SK-N-SH (cell line): ENCODE data around the gene ZNF555.

Source experiments
- EP300 ChIP-seq, 2 experiments: IDR thresholded peaks; 2 replicates each; pipeline versions ENCODE4 v1.4.0 to v1.6.1; 2012; ENCODE audit warnings: borderline replicate concordance in 1 of 2, low read depth in 1 of 2, low read length in 1 of 2
- FOSL2 ChIP-seq: IDR thresholded peaks from 2 replicates; pipeline ENCODE4 v1.4.0; 2012; ENCODE audit warnings: low read depth, mild to moderate bottlenecking, moderate library complexity, borderline replicate concordance
- GABPA ChIP-seq: IDR thresholded peaks from 2 replicates; pipeline ENCODE4 v1.4.0; 2012; ENCODE audit warnings: low read depth, mild to moderate bottlenecking
- GATA2 ChIP-seq: sonication (generic); formaldehyde crosslinking; IDR thresholded peaks from 2 replicates; pipeline ENCODE4 v1.5.0; 2020; ENCODE audit warnings: mild to moderate bottlenecking, missing genetic modification reagents
- JUND ChIP-seq: IDR thresholded peaks from 2 replicates; pipeline ENCODE4 v1.4.0; 2012
- NRF1 ChIP-seq: IDR thresholded peaks from 2 replicates; pipeline ENCODE4 v1.6.1; 2012; ENCODE audit warnings: low read depth, mild to moderate bottlenecking, low read length
- POLR2AphosphoS5 ChIP-seq: IDR thresholded peaks from 2 replicates; pipeline ENCODE4 v1.6.1; 2012; ENCODE audit warnings: low read depth, low read length
- RCOR1 ChIP-seq: fragments of 150-350 bp; IDR thresholded peaks from 2 replicates; pipeline ENCODE4 v1.6.1; 2017; ENCODE audit warnings: antibody characterized with exemption, low read length
- RFX5 ChIP-seq: IDR thresholded peaks from 2 replicates; pipeline ENCODE4 v1.6.1; 2012; ENCODE audit warnings: mild to moderate bottlenecking, improper control_type of control experiment, low read length
- TCF12 ChIP-seq: IDR thresholded peaks from 2 replicates; pipeline ENCODE4 v1.4.0; 2012
- YY1 ChIP-seq: IDR thresholded peaks from 2 replicates; pipeline ENCODE4 v1.4.0; 2012; ENCODE audit warnings: low read depth, mild to moderate bottlenecking
- TF ChIP-seq, protein P1 (sequence below): fragments of 200-600 bp; sonication (generic); IDR thresholded peaks from 2 replicates; pipeline ENCODE4 v1.6.1; 2017; ENCODE audit warnings: antibody characterized with exemption, mild to moderate bottlenecking, moderate library complexity
- TF ChIP-seq, protein P2 (sequence below): IDR thresholded peaks from 2 replicates; pipeline ENCODE4 v1.6.1; 2012; ENCODE audit warnings: mild to moderate bottlenecking, low read depth, low read length, moderate library complexity
- TF ChIP-seq, protein P3 (sequence below): IDR thresholded peaks from 2 replicates; pipeline ENCODE4; 2012

GRCh38 chr19:2811735-2812413 lies 29.4 kb upstream of the ZNF555 start:
- TF ChIP-seq FOSL2 (no peak), EP300 (IDR thresholded peaks at IDR 0.05; ENCODE audit: borderline replicate concordance in 1 of 2, low read depth in 1 of 2, low read length in 1 of 2) (no peak), JUND (no peak), POLR2AphosphoS5 (no peak), RCOR1 (no peak), TCF12 (no peak), NRF1 (no peak), GABPA (no peak), RFX5 (no peak), GATA2 (CRISPR knock-in tag) (no peak), YY1 (no peak)
- TF ChIP-seq, protein P1, sequence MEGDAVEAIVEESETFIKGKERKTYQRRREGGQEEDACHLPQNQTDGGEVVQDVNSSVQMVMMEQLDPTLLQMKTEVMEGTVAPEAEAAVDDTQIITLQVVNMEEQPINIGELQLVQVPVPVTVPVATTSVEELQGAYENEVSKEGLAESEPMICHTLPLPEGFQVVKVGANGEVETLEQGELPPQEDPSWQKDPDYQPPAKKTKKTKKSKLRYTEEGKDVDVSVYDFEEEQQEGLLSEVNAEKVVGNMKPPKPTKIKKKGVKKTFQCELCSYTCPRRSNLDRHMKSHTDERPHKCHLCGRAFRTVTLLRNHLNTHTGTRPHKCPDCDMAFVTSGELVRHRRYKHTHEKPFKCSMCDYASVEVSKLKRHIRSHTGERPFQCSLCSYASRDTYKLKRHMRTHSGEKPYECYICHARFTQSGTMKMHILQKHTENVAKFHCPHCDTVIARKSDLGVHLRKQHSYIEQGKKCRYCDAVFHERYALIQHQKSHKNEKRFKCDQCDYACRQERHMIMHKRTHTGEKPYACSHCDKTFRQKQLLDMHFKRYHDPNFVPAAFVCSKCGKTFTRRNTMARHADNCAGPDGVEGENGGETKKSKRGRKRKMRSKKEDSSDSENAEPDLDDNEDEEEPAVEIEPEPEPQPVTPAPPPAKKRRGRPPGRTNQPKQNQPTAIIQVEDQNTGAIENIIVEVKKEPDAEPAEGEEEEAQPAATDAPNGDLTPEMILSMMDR: no peak
- TF ChIP-seq, protein P2, sequence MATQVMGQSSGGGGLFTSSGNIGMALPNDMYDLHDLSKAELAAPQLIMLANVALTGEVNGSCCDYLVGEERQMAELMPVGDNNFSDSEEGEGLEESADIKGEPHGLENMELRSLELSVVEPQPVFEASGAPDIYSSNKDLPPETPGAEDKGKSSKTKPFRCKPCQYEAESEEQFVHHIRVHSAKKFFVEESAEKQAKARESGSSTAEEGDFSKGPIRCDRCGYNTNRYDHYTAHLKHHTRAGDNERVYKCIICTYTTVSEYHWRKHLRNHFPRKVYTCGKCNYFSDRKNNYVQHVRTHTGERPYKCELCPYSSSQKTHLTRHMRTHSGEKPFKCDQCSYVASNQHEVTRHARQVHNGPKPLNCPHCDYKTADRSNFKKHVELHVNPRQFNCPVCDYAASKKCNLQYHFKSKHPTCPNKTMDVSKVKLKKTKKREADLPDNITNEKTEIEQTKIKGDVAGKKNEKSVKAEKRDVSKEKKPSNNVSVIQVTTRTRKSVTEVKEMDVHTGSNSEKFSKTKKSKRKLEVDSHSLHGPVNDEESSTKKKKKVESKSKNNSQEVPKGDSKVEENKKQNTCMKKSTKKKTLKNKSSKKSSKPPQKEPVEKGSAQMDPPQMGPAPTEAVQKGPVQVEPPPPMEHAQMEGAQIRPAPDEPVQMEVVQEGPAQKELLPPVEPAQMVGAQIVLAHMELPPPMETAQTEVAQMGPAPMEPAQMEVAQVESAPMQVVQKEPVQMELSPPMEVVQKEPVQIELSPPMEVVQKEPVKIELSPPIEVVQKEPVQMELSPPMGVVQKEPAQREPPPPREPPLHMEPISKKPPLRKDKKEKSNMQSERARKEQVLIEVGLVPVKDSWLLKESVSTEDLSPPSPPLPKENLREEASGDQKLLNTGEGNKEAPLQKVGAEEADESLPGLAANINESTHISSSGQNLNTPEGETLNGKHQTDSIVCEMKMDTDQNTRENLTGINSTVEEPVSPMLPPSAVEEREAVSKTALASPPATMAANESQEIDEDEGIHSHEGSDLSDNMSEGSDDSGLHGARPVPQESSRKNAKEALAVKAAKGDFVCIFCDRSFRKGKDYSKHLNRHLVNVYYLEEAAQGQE: no peak
- TF ChIP-seq, protein P3, sequence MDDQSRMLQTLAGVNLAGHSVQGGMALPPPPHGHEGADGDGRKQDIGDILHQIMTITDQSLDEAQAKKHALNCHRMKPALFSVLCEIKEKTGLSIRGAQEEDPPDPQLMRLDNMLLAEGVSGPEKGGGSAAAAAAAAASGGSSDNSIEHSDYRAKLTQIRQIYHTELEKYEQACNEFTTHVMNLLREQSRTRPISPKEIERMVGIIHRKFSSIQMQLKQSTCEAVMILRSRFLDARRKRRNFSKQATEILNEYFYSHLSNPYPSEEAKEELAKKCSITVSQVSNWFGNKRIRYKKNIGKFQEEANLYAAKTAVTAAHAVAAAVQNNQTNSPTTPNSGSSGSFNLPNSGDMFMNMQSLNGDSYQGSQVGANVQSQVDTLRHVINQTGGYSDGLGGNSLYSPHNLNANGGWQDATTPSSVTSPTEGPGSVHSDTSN: no peak
